Activated T-cell treated with anti-CD3 and anti-CD28 coated beads, Interleukin-2, amount 50 U/mL, for 48 hours (primary cell): ENCODE data around the gene MGAT3.

Source experiments
- DNase-seq, 2 experiments: peaks; one replicate each; pipeline ENCODE4 v3.0.0-alpha.2; 2020

The MGAT3 gene

GRCh38 chr22:39473851-39474250 is 17.0 kb downstream of the MGAT3 start:
- DNase-seq: no peak

DNA sequence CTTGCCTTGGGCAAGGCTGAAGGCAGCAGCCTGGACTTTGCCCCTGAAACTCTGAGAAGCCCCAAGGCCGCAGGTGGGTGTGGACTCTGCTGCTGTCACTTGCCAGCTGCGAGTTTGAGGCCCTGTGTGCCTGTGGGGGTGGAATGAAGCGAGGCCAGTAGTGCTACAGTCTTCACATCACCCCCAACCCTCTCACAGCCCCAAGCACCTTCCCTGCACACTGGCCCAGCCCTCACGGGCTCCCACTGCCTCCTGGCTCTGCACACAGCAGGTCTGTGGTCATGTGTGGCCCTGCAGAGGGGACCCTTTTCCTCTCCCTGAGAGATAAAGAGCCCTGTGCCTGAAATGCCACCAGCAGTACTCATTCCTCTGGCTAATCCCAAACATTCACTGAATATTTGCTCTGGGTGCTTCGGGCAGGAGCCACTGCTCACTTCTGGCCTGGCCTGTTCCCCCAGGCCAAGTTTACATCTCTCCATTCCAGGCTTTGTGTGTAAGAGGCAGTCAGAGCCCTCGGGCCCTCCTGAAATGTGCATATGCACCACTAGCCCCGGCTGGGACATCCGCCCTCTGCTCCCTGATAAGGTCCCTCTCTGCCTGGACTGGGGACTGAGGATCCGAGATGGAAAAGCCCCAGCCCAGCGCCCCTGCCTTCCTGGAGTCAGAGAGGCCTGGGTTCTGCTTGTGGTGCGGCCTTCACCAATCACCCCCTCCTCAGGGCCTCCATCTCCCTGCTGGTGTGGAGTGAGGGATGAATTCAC is 17.7 kb downstream of the MGAT3 start:
- DNase-seq: no peak

- no peak for DNase-seq
These were observed 18.5 kb downstream of the MGAT3 start for GRCh38 chr22:39475337-39475736.

DNA sequence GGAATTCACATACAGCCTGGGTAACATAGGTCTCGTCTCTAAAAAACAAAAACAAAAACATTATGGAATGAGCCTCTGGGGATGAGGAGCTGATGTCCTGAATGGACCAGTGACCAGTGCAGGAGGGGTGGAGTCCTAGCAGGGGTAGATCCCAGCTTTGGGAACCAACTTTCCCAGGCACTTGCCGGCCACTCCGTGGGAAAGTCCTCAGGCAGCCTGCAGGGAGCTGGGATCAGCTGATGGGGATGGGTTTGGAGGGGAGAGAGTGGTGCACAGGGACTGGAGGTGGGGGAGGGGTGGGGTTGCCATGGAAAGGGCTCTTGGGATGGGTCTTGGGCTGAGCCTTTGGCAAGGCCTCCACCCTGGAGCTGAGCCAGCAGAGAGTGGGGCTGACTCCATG is 19.1 kb downstream of the MGAT3 start:
- DNase-seq: no peak

- no peak for DNase-seq
These were observed 19.9 kb downstream of the MGAT3 start for GRCh38 chr22:39476664-39477063.

- DNase-seq: no peak
These were observed 20.7 kb downstream of the MGAT3 start for GRCh38 chr22:39477542-39477941.

- DNase-seq: peak in 1 of 2 experiments; percentile 35
These were observed 21.6 kb downstream of the MGAT3 start for GRCh38 chr22:39478441-39478850.

GRCh38 chr22:39479254-39479653 is 22.4 kb downstream of the MGAT3 start:
- no peak for DNase-seq

- no peak for DNase-seq
These were observed 23.7 kb downstream of the MGAT3 start for GRCh38 chr22:39480557-39480956.

DNA sequence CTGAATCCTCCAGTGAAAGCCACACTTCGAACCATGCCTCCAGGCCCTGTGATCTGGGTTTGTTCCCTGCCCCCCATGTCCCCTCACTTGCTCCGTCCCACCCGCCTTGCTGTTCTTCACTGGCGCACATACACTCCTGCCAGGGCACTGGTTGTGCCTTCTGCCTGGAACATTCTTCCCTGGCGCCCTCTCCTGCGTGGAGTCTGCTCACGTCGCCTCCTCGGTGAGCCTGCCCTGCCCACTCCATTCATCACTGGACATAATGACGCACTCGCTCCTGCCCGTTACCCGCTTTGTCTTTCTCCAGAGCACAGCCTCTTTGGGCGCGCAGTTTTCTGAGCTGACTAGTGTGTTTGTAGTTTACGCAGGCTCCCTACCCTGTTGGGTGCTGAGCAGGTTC is 24.2 kb downstream of the MGAT3 start:
- no peak for DNase-seq

DNA sequence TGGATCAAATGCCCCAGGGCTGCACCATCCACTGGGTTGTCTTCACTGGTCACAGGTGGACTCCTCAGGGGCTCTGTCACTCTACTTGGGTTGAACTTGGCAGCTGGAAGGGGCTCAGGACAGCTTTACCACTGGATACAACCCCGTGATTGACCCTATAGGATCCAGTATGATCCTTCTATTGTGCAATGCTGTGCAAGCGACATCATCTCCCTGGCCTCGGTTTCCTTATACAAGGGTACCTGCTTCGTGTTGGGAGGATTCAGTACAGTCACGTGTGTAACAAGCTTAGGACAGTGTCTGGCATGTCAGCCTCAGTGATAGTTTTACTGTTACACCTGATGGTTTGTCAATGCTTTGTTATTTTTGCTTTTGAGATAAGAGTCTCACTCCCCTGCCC is 24.8 kb downstream of the MGAT3 start:
- no peak for DNase-seq

- DNase-seq: no peak
These were observed 26.0 kb downstream of the MGAT3 start for GRCh38 chr22:39482768-39483167.

DNA sequence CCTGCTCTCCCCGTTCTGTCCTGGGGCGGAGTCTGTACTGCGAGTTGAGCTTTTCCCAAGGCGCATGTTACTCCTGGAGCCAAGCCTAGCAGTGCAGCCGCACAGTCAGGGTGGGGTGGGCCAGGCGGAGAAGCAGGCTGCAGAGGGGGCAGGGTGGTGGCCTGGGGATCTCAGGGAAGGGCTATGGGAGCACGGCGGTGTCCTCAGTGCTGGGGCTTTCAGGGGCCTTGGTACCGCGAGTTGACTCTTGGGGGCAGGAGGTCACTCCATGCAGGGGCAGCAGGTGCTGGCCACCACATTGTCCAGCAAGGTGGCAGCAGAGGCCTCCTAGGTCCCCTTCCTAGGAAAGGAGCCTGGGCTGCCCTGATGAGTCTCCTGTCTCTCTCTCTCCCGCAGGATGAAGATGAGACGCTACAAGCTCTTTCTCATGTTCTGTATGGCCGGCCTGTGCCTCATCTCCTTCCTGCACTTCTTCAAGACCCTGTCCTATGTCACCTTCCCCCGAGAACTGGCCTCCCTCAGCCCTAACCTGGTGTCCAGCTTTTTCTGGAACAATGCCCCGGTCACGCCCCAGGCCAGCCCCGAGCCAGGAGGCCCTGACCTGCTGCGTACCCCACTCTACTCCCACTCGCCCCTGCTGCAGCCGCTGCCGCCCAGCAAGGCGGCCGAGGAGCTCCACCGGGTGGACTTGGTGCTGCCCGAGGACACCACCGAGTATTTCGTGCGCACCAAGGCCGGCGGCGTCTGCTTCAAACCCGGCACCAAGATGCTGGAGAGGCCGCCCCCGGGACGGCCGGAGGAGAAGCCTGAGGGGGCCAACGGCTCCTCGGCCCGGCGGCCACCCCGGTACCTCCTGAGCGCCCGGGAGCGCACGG is 30.4 kb downstream of the MGAT3 start:
- no peak for DNase-seq

DNA sequence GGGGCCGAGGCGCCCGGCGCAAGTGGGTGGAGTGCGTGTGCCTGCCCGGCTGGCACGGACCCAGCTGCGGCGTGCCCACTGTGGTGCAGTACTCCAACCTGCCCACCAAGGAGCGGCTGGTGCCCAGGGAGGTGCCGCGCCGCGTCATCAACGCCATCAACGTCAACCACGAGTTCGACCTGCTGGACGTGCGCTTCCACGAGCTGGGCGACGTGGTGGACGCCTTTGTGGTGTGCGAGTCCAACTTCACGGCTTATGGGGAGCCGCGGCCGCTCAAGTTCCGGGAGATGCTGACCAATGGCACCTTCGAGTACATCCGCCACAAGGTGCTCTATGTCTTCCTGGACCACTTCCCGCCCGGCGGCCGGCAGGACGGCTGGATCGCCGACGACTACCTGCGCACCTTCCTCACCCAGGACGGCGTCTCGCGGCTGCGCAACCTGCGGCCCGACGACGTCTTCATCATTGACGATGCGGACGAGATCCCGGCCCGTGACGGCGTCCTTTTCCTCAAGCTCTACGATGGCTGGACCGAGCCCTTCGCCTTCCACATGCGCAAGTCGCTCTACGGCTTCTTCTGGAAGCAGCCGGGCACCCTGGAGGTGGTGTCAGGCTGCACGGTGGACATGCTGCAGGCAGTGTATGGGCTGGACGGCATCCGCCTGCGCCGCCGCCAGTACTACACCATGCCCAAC is 31.2 kb downstream of the MGAT3 start:
- no peak for DNase-seq

- DNase-seq: no peak
These were observed 31.8 kb downstream of the MGAT3 start for GRCh38 chr22:39488563-39489083.

GRCh38 chr22:39489094-39490068 is 32.6 kb downstream of the MGAT3 start:
- DNase-seq: no peak

- peak; percentile 82 to 84 for DNase-seq
These were observed 33.5 kb downstream of the MGAT3 start for GRCh38 chr22:39490135-39490798.

DNA sequence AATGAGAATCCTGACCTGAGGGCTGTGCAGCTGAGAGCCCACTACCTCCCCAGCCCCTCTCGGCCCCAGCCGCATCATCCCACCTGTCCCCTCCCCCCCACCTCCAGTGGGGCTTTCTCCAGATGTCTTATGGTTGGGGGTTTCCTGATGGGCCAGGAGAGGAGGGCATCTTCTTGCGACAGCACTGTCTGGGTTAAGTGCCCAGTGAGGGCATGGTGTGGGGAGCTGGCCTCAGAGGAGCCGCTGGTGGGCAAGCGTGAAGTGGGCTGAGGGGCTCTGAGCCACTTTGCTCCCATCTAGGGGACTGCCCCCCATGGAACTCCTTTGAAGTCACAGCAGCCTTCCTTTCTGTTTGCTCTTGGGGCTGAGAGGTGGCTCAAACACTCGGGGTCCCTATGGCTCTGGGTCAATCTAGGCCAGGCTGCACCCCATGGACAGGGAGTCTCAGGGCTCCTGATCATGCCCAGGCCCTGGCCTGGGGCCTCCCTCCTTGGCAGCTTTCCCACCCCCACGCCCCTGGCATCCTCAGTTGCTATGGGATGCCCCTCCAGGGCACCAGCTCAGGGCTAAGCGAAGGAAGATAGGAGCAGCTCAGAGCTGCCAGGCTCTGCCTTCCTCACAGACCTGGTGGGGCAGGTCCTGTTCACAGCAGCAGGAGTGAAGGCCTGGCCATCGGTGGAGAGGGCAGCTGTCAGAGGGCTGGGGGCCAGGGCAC is 34.3 kb downstream of the MGAT3 start:
- no peak for DNase-seq

DNA sequence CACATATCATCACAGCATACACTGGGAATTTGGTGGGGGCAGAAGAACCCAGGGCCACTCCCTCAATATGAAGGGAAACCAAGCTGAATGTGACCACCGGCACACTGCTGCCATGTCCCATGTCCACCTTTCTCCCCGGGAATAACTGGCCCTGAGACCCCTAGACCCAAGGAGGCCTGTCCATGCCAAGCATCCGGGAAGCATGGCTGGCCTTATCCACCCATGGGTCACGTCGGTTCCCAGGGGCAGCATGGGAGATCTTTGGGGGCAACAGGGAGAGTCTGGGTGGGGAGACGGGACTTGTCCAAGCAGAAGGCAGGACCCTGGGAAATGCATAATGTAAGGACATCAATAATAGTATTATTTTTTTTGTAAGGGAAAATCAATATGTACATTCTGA is 34.9 kb downstream of the MGAT3 start:
- DNase-seq: no peak

DNA sequence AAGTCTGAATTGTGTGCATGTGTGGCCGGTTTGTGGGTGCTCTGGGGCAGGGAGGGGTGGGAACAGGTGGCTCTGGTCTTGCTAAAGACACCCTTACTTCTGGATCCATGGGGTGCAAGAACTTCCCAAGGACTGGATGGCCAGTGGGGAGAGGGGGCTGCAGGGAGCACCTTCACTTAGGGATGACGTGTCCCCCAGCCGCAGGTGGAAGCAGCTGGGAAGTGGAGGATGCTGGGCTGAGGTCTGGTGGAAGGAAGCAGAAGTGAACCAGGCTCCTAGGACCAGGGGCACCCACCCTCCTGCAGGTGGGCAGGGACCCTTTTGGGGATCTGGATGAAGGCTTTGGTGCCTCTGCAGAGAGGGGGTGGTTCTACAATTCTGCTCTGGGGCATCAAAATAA is 35.4 kb downstream of the MGAT3 start:
- no peak for DNase-seq

DNA sequence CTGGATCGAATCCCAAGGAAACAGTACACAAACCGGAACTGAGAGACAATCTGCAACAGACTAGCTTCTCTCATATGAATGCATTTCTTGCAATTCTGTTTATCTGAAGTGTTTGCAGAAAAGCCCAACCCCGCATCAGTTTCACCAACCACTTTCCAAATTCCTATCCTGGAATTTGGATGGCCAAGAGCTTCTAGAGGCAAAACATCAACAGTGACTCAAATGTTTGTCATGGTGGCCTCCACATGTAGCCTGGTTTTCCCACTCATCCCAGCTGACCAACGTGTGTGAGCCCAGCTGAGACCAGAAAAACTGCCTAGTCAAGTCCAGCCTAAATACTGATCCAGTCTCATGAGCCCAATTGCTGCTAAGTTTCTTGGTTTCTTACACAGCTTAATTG is 36.9 kb downstream of the MGAT3 start:
- no peak for DNase-seq
